Esophagus (tissue), 2 donors: Measurements from ENCODE around the gene MAPKAPK3. TPM values are rescaled to one million over a fixed set of nuclear protein-coding genes. Genes with fewer than 3 reads are reported as not detected.
A peak's percentile ranks its signal among the peaks of the same experiment; 100 is the strongest.

ENCODE experiments used
- H3K27ac ChIP-seq, 2 donors: one replicate each; pipeline ENCODE4 v1.5.1; 2013; ENCODE audit warnings: low read depth in 2 of 2, mild to moderate bottlenecking in 2 of 2, inconsistent platforms in 1 of 2, low read length in 1 of 2, moderate library complexity in 1 of 2
- H3K27me3 ChIP-seq, 2 donors: one replicate each; pipeline ENCODE4 v1.6.1; 2013; ENCODE audit warnings: low read length in 2 of 2, control low read depth in 1 of 2, mild to moderate bottlenecking in 1 of 2; ENCODE audit not compliant: insufficient read depth in 2 of 2, control insufficient read depth in 1 of 2
- H3K36me3 ChIP-seq, 2 donors: one replicate each; pipeline ENCODE4 v1.6.1; 2013; ENCODE audit warnings: low read length in 1 of 2; ENCODE audit not compliant: control insufficient read depth in 2 of 2, insufficient read depth in 2 of 2
- H3K4me1 ChIP-seq, 2 donors: one replicate each; pipeline ENCODE4 v1.6.1; 2013; ENCODE audit warnings: low read length in 1 of 2; ENCODE audit not compliant: control insufficient read depth in 2 of 2, insufficient read depth in 2 of 2
- H3K4me3 ChIP-seq, 2 donors: one replicate each; pipeline ENCODE4 v1.5.1; 2013; ENCODE audit warnings: low read length in 2 of 2, mild to moderate bottlenecking in 2 of 2, low read depth in 1 of 2, moderate library complexity in 1 of 2
- H3K9me3 ChIP-seq, 2 donors: one replicate each; pipeline ENCODE4 v1.6.1; 2013; ENCODE audit warnings: mild to moderate bottlenecking in 2 of 2, low read depth in 1 of 2, low read length in 1 of 2, moderate library complexity in 1 of 2; ENCODE audit not compliant: control insufficient read depth in 2 of 2, insufficient read depth in 1 of 2
- WGBS, 2 donors: extraction: QIAGEN DNeasy Blood & Tissue Kit; methylation state at CpG; one replicate each; pipeline ENCODE4 v1.1.7; 2013; 5-methylcytosine and 5-hydroxymethylcytosine counted together
- polyA plus RNA-seq, 2 donors: library from polyadenylated mRNA; stranded (reverse); fragments of 200-250 nt; gene quantifications; one replicate each; pipeline ENCODE4 v1.2.3, GENCODE V29; 2013
- donor health status: healthy with polysubstance abuse.
- donor health status: Bipolar disorder and iron deficiency.

The MAPKAPK3 gene
- polyA plus RNA-seq, 2 donors, result 33.8 to 39.1 TPM

GRCh38 chr3:50612970-50613846 is 3.7 kb upstream of the MAPKAPK3 start:
- no peak overlapping the region for H3K4me3 ChIP-seq
- H3K27ac ChIP-seq, result peak overlapping the region in 1 of 2 donors; percentile 89
- no peaks in the 10 kb centered on the region for H3K36me3 ChIP-seq
- peaks cover 7 to 27% of the 10 kb centered on the region in 2 donors for H3K4me1 ChIP-seq
- H3K27me3 ChIP-seq, result no peaks in the 10 kb centered on the region
- 53 to 68% methylated on average over 6 of the region's 6 CpGs for WGBS, 2 donors
- no peaks in the 10 kb centered on the region for H3K9me3 ChIP-seq

GRCh38 chr3:50615190-50615589 is 1.8 kb upstream of the MAPKAPK3 start:
- no peaks in the 10 kb centered on the region for H3K9me3 ChIP-seq
- WGBS, 2 donors, result 65 to 69% methylated on average over 1 of the region's 1 CpG
- H3K4me3 ChIP-seq, result no peak overlapping the region
- peaks cover 7 to 16% of the 10 kb centered on the region in 2 donors for H3K4me1 ChIP-seq
- no peak overlapping the region for H3K27ac ChIP-seq
- no peaks in the 10 kb centered on the region for H3K27me3 ChIP-seq
- H3K36me3 ChIP-seq, result no peaks in the 10 kb centered on the region

GRCh38 chr3:50616003-50616769 is 765 bp upstream of the MAPKAPK3 start:
- WGBS, 2 donors, result 0 to 1% methylated on average over 24 of the region's 24 CpGs
- Histone ChIP-seq H3K36me3 (no peaks in the 10 kb centered on the region), H3K4me1 (peaks cover 3 to 14% of the 10 kb centered on the region in 2 donors), H3K4me3 (peak overlapping the region; percentile 53 to 95), H3K27ac (peak overlapping the region; percentile 89 to 91), H3K27me3 (no peaks in the 10 kb centered on the region), H3K9me3 (no peaks in the 10 kb centered on the region)

- WGBS, 2 donors, result 0 to 1% methylated on average over 17 to 22 of the region's 22 CpGs
- Histone ChIP-seq H3K9me3 (no peaks in the 10 kb centered on the region), H3K4me3 (peak overlapping the region; percentile 53 to 95), H3K27me3 (no peaks in the 10 kb centered on the region), H3K27ac (peak overlapping the region; percentile 89 to 91), H3K36me3 (no peaks in the 10 kb centered on the region), H3K4me1 (peaks cover 3 to 12% of the 10 kb centered on the region in 2 donors)
Observed at GRCh38 chr3:50616770-50617095, 218 bp upstream of the MAPKAPK3 start.

GRCh38 chr3:50617911-50618481 is 1.0 kb downstream of the MAPKAPK3 start:
- Histone ChIP-seq H3K4me1 (peaks cover 3 to 17% of the 10 kb centered on the region in 2 donors), H3K4me3 (peak overlapping the region; percentile 80 to 95), H3K27me3 (no peaks in the 10 kb centered on the region), H3K27ac (peak overlapping the region; percentile 89 to 96), H3K9me3 (no peaks in the 10 kb centered on the region), H3K36me3 (no peaks in the 10 kb centered on the region)
- WGBS, 2 donors, result 28 to 42% methylated on average over 6 of the region's 6 CpGs

- Histone ChIP-seq H3K4me1 (peaks cover 17 to 31% of the 10 kb centered on the region in 2 donors), H3K9me3 (no peaks in the 10 kb centered on the region), H3K36me3 (peaks cover 0 to 3% of the 10 kb centered on the region in 2 donors), H3K27me3 (no peaks in the 10 kb centered on the region), H3K4me3 (no peak overlapping the region), H3K27ac (peak overlapping the region in 1 of 2 donors; percentile 65)
- WGBS, 2 donors, result 85 to 90% methylated on average over 1 of the region's 1 CpG
Observed at GRCh38 chr3:50620420-50620819, 3.5 kb downstream of the MAPKAPK3 start.

- H3K36me3 ChIP-seq, result peaks cover 0 to 3% of the 10 kb centered on the region in 2 donors
- WGBS, 2 donors, result 58 to 61% methylated on average over 4 of the region's 4 CpGs
Observed at GRCh38 chr3:50620820-50621219, 3.9 kb downstream of the MAPKAPK3 start.

GRCh38 chr3:50622881-50623280 is 5.9 kb downstream of the MAPKAPK3 start:
- WGBS, 2 donors, result 49 to 59% methylated on average over 3 of the region's 3 CpGs
- peak overlapping the region; percentile 35 to 92 for H3K27ac ChIP-seq
- no peaks in the 10 kb centered on the region for H3K27me3 ChIP-seq
- no peak overlapping the region for H3K4me3 ChIP-seq
- no peaks in the 10 kb centered on the region for H3K9me3 ChIP-seq
- H3K4me1 ChIP-seq, result peaks cover 27 to 49% of the 10 kb centered on the region in 2 donors
- peaks cover 0 to 3% of the 10 kb centered on the region in 2 donors for H3K36me3 ChIP-seq

More at GRCh38 chr3:50620820-50621219, 3.9 kb downstream of the MAPKAPK3 start:
- Histone ChIP-seq H3K4me1 (peaks cover 20 to 35% of the 10 kb centered on the region in 2 donors), H3K4me3 (no peak overlapping the region), H3K27me3 (no peaks in the 10 kb centered on the region), H3K9me3 (no peaks in the 10 kb centered on the region), H3K27ac (no peak overlapping the region)

- 27 to 36% methylated on average over 6 of the region's 6 CpGs for WGBS, 2 donors
- Histone ChIP-seq H3K9me3 (no peaks in the 10 kb centered on the region), H3K27me3 (no peaks in the 10 kb centered on the region), H3K36me3 (peaks cover 0 to 3% of the 10 kb centered on the region in 2 donors), H3K4me1 (peaks cover 27 to 49% of the 10 kb centered on the region in 2 donors), H3K4me3 (no peak overlapping the region), H3K27ac (peak overlapping the region; percentile 68 to 92)
Observed at GRCh38 chr3:50623840-50624474, 7.0 kb downstream of the MAPKAPK3 start.
